ENCODE data around the gene XXYLT1.

Gene XXYLT1

DNA sequence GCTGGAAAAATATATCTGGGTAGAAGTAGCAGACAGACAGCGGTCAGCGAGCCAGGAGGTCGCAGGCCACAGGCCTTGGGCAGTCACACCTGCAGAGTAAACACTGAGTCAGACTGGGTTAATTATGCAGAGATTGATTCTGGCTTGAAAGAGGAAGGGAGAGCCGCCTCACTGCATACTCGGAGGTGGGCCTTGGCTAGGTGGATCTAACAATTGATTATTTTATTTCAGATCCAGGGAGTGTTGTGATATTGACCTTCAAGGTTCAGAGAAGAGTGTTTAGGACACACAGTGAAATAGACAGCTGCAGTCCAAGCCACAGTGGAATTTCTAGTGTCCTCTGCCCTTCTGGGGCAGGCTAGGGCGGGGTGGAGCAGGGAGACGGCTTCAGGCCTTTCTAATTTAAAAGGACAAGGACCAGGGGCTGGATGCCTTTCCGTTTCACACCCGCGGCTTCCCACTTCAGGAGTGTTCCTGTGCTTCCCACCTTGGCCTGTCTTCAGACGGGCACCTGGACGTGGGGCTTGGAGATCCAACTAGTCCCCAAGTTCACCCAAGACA, 237.3 kb downstream of the XXYLT1 start:
- H3K9me3 ChIP-seq (ENCODE audit: control extremely low read depth in 1 of 5, control insufficient read depth in 4 of 5, insufficient read depth in 2 of 5, low read depth in 1 of 5, low read length in 4 of 5) = no peaks in the 10 kb centered on the region
- CTCF ChIA-PET = interaction anchor here (0.7 kb wide), 1 partner anchor 27 kb away, joined by 3 read pairs; no protein-coding TSS in a partner anchor
- H3K27me3 ChIP-seq (replicated peaks in 2 of 5; ENCODE audit: control insufficient read depth in 4 of 5, insufficient read depth in 5 of 5, low read length in 4 of 5) = no peaks in the 10 kb centered on the region
- 95% methylated on average over 11 of the region's 12 CpGs for WGBS (ENCODE audit: insufficient coverage)
- no peak overlapping the region for H3K4me3 ChIP-seq (ENCODE audit: control insufficient read depth in 1 of 7, extremely low read depth in 1 of 7, insufficient read depth in 4 of 7, low read depth in 2 of 7, low read length in 6 of 7)
- POLR2A ChIA-PET = no interaction called here
- no peaks in the 10 kb centered on the region for H3K36me3 ChIP-seq (ENCODE audit: control insufficient read depth in 4 of 4, insufficient read depth in 4 of 4, low read length in 3 of 4)
- H3K27ac ChIP-seq (ENCODE audit: insufficient read depth in 1 of 2, low read depth in 1 of 2, low read length in 2 of 2, poor library complexity in 1 of 2, severe bottlenecking in 2 of 2) = no peak overlapping the region
- no peak for DNase-seq
- peaks cover 0 to 11% (median 2%) of the 10 kb centered on the region in 4 experiments for H3K4me1 ChIP-seq (ENCODE audit: control extremely low read depth in 1 of 4, control insufficient read depth in 4 of 4, insufficient read depth in 4 of 4, low read length in 3 of 4)

DNA sequence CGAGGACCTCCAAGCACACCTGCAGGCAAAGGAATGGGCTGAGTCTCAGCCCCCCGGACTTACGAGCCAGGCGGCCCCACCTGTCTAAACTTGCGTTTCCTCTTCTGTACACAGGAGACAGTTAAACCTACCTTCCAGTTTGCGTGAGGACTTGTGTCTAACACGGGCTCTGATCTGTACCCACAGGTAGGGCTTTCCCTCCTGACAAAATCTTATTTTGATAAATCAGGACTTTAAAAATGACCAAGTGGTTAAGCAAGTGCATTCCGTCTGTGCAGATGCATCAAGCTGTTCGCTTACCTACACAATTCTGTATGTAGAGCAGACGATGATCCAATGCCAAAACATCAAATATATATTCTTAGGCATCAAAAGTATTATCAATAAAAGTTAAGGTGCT, 238.0 kb downstream of the XXYLT1 start:
- WGBS (ENCODE audit: insufficient coverage) = 93% methylated on average over 8 of the region's 10 CpGs
- H3K4me3 ChIP-seq (ENCODE audit: control insufficient read depth in 1 of 7, extremely low read depth in 1 of 7, insufficient read depth in 4 of 7, low read depth in 2 of 7, low read length in 6 of 7) = no peak overlapping the region
- no peaks in the 10 kb centered on the region for H3K27me3 ChIP-seq (replicated peaks in 2 of 5; ENCODE audit: control insufficient read depth in 4 of 5, insufficient read depth in 5 of 5, low read length in 4 of 5)
- no peaks in the 10 kb centered on the region for H3K9me3 ChIP-seq (ENCODE audit: control extremely low read depth in 1 of 5, control insufficient read depth in 4 of 5, insufficient read depth in 2 of 5, low read depth in 1 of 5, low read length in 4 of 5)
- no peaks in the 10 kb centered on the region for H3K36me3 ChIP-seq (ENCODE audit: control insufficient read depth in 4 of 4, insufficient read depth in 4 of 4, low read length in 3 of 4)
- no peak overlapping the region for H3K27ac ChIP-seq (ENCODE audit: insufficient read depth in 1 of 2, low read depth in 1 of 2, low read length in 2 of 2, poor library complexity in 1 of 2, severe bottlenecking in 2 of 2)
- ChIA-PET CTCF (interaction anchor here (0.9 kb wide), 1 partner anchor 30 kb away, joined by 4 read pairs; no protein-coding TSS in a partner anchor), POLR2A (no interaction called here)
- DNase-seq = no peak
- H3K4me1 ChIP-seq (ENCODE audit: control extremely low read depth in 1 of 4, control insufficient read depth in 4 of 4, insufficient read depth in 4 of 4, low read length in 3 of 4) = peaks cover 0 to 11% (median 2%) of the 10 kb centered on the region in 4 experiments

DNA sequence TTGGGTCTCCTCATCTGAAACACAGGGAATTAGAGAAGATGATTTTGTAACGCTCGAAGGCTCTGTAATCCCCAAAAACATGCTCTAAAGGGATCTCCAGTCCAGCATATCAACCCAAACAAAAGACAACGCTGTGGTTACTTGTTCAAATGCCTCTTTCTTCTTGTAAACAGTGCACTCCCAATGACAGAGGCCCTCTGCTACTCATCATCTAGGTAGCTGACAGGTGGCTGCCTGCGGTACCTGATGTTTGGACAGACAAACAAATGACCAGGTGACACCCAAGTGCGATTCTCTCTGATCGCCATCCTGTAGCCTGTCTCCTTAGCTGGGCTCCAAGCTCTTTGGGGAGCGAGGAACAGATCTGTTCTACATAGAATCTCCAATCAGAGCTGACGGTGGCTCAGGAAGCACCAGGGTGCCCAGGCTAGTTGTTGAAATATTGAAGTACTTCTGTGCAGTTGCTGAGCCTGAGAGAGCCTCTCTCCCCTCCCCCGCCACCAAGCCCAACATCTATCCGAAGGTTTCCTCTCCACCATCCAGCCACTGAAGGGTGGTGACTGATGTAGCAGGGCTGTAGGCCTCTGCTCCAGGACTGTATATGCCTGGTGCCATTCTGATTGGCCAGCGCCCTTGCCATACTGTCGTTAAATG, 238.7 kb downstream of the XXYLT1 start:
- 77% methylated on average over 7 of the region's 12 CpGs for WGBS (ENCODE audit: insufficient coverage)
- Histone ChIP-seq H3K36me3 (ENCODE audit: control insufficient read depth in 4 of 4, insufficient read depth in 4 of 4, low read length in 3 of 4) (no peaks in the 10 kb centered on the region), H3K4me3 (ENCODE audit: control insufficient read depth in 1 of 7, extremely low read depth in 1 of 7, insufficient read depth in 4 of 7, low read depth in 2 of 7, low read length in 6 of 7) (no peak overlapping the region), H3K27me3 (replicated peaks in 2 of 5; ENCODE audit: control insufficient read depth in 4 of 5, insufficient read depth in 5 of 5, low read length in 4 of 5) (no peaks in the 10 kb centered on the region), H3K4me1 (ENCODE audit: control extremely low read depth in 1 of 4, control insufficient read depth in 4 of 4, insufficient read depth in 4 of 4, low read length in 3 of 4) (peaks cover 0 to 11% (median 2%) of the 10 kb centered on the region in 4 experiments), H3K27ac (ENCODE audit: insufficient read depth in 1 of 2, low read depth in 1 of 2, low read length in 2 of 2, poor library complexity in 1 of 2, severe bottlenecking in 2 of 2) (no peak overlapping the region), H3K9me3 (ENCODE audit: control extremely low read depth in 1 of 5, control insufficient read depth in 4 of 5, insufficient read depth in 2 of 5, low read depth in 1 of 5, low read length in 4 of 5) (no peaks in the 10 kb centered on the region)
- ChIA-PET CTCF (interaction anchor here (0.9 to 2.5 kb wide), 4 partner anchors 13 to 36 kb away, joined by 4 to 7 read pairs (median 5); no protein-coding TSS in a partner anchor), POLR2A (no interaction called here)
- DNase-seq = no peak

DNA sequence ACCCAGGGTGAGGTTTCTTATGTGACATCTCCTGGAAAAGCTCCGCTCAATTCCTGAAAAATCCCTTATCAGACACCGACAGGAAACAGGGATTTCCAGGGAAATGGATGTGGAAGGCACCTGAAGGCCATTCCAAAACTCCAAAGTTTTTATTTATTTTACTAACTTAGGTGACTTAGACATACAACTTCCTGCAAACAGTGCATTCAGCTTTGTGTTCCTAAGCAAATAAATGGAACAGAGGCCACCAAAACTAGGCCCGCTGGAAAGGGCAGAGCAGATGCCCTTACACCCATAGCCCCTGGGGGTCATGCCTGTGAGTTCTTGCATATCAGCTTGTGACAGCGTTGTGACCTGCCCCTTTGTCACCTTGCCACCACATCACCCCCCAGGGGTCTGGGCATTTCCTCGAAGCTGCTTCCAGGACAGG, 239.4 kb downstream of the XXYLT1 start:
- WGBS (ENCODE audit: insufficient coverage) = 100% methylated on average over 2 of the region's 5 CpGs
- POLR2A ChIA-PET = no interaction called here

DNA sequence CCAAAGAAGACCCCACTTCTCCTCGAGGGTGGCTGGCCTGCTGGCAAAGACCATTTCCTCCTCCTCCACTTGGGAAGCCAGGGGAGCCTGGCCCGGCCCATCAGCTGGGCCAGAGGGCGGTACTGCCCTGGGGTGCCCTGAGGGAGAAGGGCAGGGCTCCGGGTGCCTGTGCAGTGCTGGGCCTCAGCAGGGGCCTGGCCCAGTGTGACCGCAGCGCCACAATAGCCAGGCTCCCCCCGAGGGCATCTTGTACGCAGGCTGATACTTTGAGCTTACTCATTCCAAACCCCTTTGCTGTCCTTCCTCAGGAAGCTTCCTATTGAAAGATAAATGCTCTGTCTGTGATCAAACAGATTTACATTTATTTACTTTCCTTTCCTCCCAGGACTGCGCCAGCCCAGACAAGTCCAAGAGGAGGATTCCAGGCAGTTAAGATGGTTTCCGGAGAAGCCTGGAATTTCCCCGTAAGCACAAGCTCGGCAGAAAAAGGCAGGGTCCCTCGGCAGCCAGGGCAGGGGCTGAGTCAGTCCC, 240.1 kb downstream of the XXYLT1 start:
- H3K27ac ChIP-seq (ENCODE audit: insufficient read depth in 1 of 2, low read depth in 1 of 2, low read length in 2 of 2, poor library complexity in 1 of 2, severe bottlenecking in 2 of 2) = no peak overlapping the region
- H3K36me3 ChIP-seq (ENCODE audit: control insufficient read depth in 4 of 4, insufficient read depth in 4 of 4, low read length in 3 of 4) = no peaks in the 10 kb centered on the region
- DNase-seq = peak; percentile 24 to 71 (median 53)
- H3K27me3 ChIP-seq (replicated peaks in 2 of 5; ENCODE audit: control insufficient read depth in 4 of 5, insufficient read depth in 5 of 5, low read length in 4 of 5) = no peaks in the 10 kb centered on the region
- H3K4me3 ChIP-seq (ENCODE audit: control insufficient read depth in 1 of 7, extremely low read depth in 1 of 7, insufficient read depth in 4 of 7, low read depth in 2 of 7, low read length in 6 of 7) = no peak overlapping the region
- ChIA-PET CTCF (interaction anchor here (1.1 to 2.5 kb wide), 6 partner anchors 9 to 76 kb away, joined by 3 to 7 read pairs (median 6); no protein-coding TSS in a partner anchor), POLR2A (no interaction called here)
- peaks cover 0 to 11% (median 2%) of the 10 kb centered on the region in 4 experiments for H3K4me1 ChIP-seq (ENCODE audit: control extremely low read depth in 1 of 4, control insufficient read depth in 4 of 4, insufficient read depth in 4 of 4, low read length in 3 of 4)
- WGBS (ENCODE audit: insufficient coverage) = 25% methylated on average over 13 of the region's 13 CpGs
- no peaks in the 10 kb centered on the region for H3K9me3 ChIP-seq (ENCODE audit: control extremely low read depth in 1 of 5, control insufficient read depth in 4 of 5, insufficient read depth in 2 of 5, low read depth in 1 of 5, low read length in 4 of 5)

More for the DNA sequence above, 239.4 kb downstream of the XXYLT1 start:
- no peak for DNase-seq
- H3K4me3 ChIP-seq (ENCODE audit: control insufficient read depth in 1 of 7, extremely low read depth in 1 of 7, insufficient read depth in 4 of 7, low read depth in 2 of 7, low read length in 6 of 7) = no peak overlapping the region
- H3K9me3 ChIP-seq (ENCODE audit: control extremely low read depth in 1 of 5, control insufficient read depth in 4 of 5, insufficient read depth in 2 of 5, low read depth in 1 of 5, low read length in 4 of 5) = no peaks in the 10 kb centered on the region
- CTCF ChIA-PET = interaction anchor here (1.1 to 2.5 kb wide), 6 partner anchors 8 to 75 kb away, joined by 3 to 7 read pairs (median 6); no protein-coding TSS in a partner anchor
- H3K4me1 ChIP-seq (ENCODE audit: control extremely low read depth in 1 of 4, control insufficient read depth in 4 of 4, insufficient read depth in 4 of 4, low read length in 3 of 4) = peaks cover 0 to 11% (median 2%) of the 10 kb centered on the region in 4 experiments
- H3K27me3 ChIP-seq (replicated peaks in 2 of 5; ENCODE audit: control insufficient read depth in 4 of 5, insufficient read depth in 5 of 5, low read length in 4 of 5) = no peaks in the 10 kb centered on the region
- no peaks in the 10 kb centered on the region for H3K36me3 ChIP-seq (ENCODE audit: control insufficient read depth in 4 of 4, insufficient read depth in 4 of 4, low read length in 3 of 4)
- H3K27ac ChIP-seq (ENCODE audit: insufficient read depth in 1 of 2, low read depth in 1 of 2, low read length in 2 of 2, poor library complexity in 1 of 2, severe bottlenecking in 2 of 2) = no peak overlapping the region

DNA sequence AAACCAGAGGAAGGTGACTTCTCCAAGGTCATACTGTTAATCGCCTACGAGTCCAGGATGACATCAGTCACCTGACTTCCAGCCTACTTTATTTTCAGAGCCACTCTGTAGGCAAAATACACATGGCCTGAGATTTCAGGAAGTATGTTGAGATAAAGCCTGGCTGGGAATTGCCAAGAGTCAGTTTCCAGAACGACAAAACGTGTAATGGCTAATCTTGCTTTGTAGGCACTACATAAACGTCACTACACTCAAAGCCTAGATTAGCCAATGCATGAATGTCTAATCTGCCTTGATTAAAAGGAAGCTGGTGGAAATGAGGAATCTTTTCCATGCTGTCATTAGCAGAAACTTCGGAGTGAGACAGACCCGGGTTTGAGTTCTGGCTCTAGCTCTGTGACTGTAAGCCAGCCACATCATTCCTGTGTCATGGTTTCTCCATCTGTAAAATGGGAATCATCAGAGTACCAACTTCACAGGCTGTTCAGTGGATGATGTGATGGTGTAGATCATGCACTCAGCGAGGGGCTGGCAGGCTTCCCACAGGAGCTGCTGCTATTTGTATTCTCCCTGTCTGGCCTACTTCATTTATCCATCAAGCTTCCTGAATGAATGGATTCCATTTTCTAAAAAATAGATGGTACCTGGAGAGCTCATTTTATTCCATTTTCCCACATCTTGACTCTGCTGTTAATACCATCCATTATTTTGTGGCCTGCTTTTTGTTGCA, 241.9 kb downstream of the XXYLT1 start:
- DNase-seq = no peak
- POLR2A ChIA-PET = interaction anchor here (0.6 kb wide), 1 partner anchor 119 kb away, joined by 4 read pairs; no protein-coding TSS in a partner anchor
- no peaks in the 10 kb centered on the region for H3K27me3 ChIP-seq (replicated peaks in 2 of 5; ENCODE audit: control insufficient read depth in 4 of 5, insufficient read depth in 5 of 5, low read length in 4 of 5)
- CTCF ChIA-PET = interaction anchor here (0.9 to 1.4 kb wide), 6 partner anchors 14 to 369 kb away, joined by 3 to 4 read pairs (median 3); no protein-coding TSS in a partner anchor
- H3K27ac ChIP-seq (ENCODE audit: insufficient read depth in 1 of 2, low read depth in 1 of 2, low read length in 2 of 2, poor library complexity in 1 of 2, severe bottlenecking in 2 of 2) = no peak overlapping the region
- H3K36me3 ChIP-seq (ENCODE audit: control insufficient read depth in 4 of 4, insufficient read depth in 4 of 4, low read length in 3 of 4) = no peaks in the 10 kb centered on the region
- H3K4me3 ChIP-seq (ENCODE audit: control insufficient read depth in 1 of 7, extremely low read depth in 1 of 7, insufficient read depth in 4 of 7, low read depth in 2 of 7, low read length in 6 of 7) = no peak overlapping the region
- peaks cover 0 to 1% (median 0%) of the 10 kb centered on the region in 5 experiments for H3K9me3 ChIP-seq (ENCODE audit: control extremely low read depth in 1 of 5, control insufficient read depth in 4 of 5, insufficient read depth in 2 of 5, low read depth in 1 of 5, low read length in 4 of 5)
- H3K4me1 ChIP-seq (ENCODE audit: control extremely low read depth in 1 of 4, control insufficient read depth in 4 of 4, insufficient read depth in 4 of 4, low read length in 3 of 4) = peaks cover 0 to 11% (median 2%) of the 10 kb centered on the region in 4 experiments
- WGBS (ENCODE audit: insufficient coverage) = 93% methylated on average over 5 of the region's 8 CpGs
